GM12878 (cell line): ENCODE results near the gene TUBAL3. TPM values are rescaled to one million over a fixed set of nuclear protein-coding genes. Genes with fewer than 3 reads are reported as not detected.

Source experiments
- ATAC-seq: fragments of 200-7000 bp; cut with Tn5 transposase; 3 replicates; pipeline ENCODE4 v1.9.1; 2020; ENCODE audit warnings: mild to moderate bottlenecking, moderate library complexity
- BruUV-seq: library from RNA; stranded (reverse); fragments of 400-500 nt; replicated peaks from 2 replicates; lab custom pipeline; 2021; lab: Mats Ljungman, UMichigan
- CTCF ChIA-PET: fragments of 300-600 bp; sonication (Branson Sonifier 250); formaldehyde crosslinking; extraction: SDS; loops from one replicate; lab custom pipeline; 2021; ENCODE audit warnings: inconsistent platforms; lab: Yijun Ruan, JAX
- POLR2A ChIA-PET: fragments of 350-600 bp; formaldehyde crosslinking; extraction: SDS; loops from one replicate; lab custom pipeline; 2021; ENCODE audit warnings: inconsistent platforms; lab: Charles Lee
- RAD21 ChIA-PET: fragments of 300-600 bp; sonication (Branson Sonifier 250); formaldehyde crosslinking; loops from one replicate; lab custom pipeline; 2023; ENCODE audit warnings: antibody characterized with exemption; ENCODE audit not compliant: unreplicated experiment; lab: Charles Lee
- SMC1A ChIA-PET: fragments of 300-600 bp; sonication (Branson Sonifier 250); formaldehyde crosslinking; loops from one replicate; lab custom pipeline; 2023; ENCODE audit not compliant: unreplicated experiment, uncharacterized antibody; lab: Charles Lee
- DNase-seq: peaks from one replicate; pipeline ENCODE4 v3.0.0-alpha.2; 2011; ENCODE audit warnings: low read depth, low spot score
- FAIRE-seq: peaks from 3 replicates; lab custom pipeline; 2011; peaks lifted over from hg19 to GRCh38; lab: Jason Lieb, UNC
- H2AFZ ChIP-seq: 2 replicates; pipeline ENCODE4 v1.6.0; 2011; ENCODE audit warnings: low read depth, low read length, control low read depth; ENCODE audit not compliant: control insufficient read depth
- H3K27ac ChIP-seq: 2 replicates; pipeline ENCODE4 v1.5.1; 2011; ENCODE audit warnings: control low read depth; ENCODE audit not compliant: control insufficient read depth, insufficient read depth
- H3K27me3 ChIP-seq, 2 experiments: replicated peaks in 1 of 2; 2 replicates each; pipeline versions ENCODE4 v1.6.0 to v1.6.1; 2011; ENCODE audit warnings: low read length in 1 of 2; ENCODE audit not compliant: control insufficient read depth in 2 of 2, insufficient read depth in 2 of 2
- H3K36me3 ChIP-seq, 2 experiments: 2 replicates each; pipeline ENCODE4 v1.5.1; 2011; ENCODE audit warnings: low read length in 1 of 2; ENCODE audit not compliant: control insufficient read depth in 2 of 2, insufficient read depth in 2 of 2
- H3K4me1 ChIP-seq: 2 replicates; pipeline ENCODE4 v1.6.1; 2011; ENCODE audit warnings: mild to moderate bottlenecking, low read length, moderate library complexity, mixed read lengths; ENCODE audit not compliant: control insufficient read depth, insufficient read depth
- H3K4me2 ChIP-seq: 2 replicates; pipeline ENCODE4 v1.6.0; 2011; ENCODE audit warnings: control low read depth; ENCODE audit not compliant: control insufficient read depth, insufficient read depth
- H3K4me3 ChIP-seq: fragments of 200-600 bp; sonication (generic); 2 replicates; pipeline ENCODE4 v1.5.1; 2016
- H3K79me2 ChIP-seq: 2 replicates; pipeline ENCODE4 v1.6.0; 2011; ENCODE audit warnings: low read length; ENCODE audit not compliant: control insufficient read depth, insufficient read depth
- H3K9ac ChIP-seq: 2 replicates; pipeline ENCODE4 v1.8.0; 2011; ENCODE audit warnings: low read length, control low read depth, mixed read lengths; ENCODE audit not compliant: control insufficient read depth, insufficient read depth
- H3K9me3 ChIP-seq: replicated peaks from 3 replicates; pipeline ENCODE4 v1.5.1; 2011; ENCODE audit warnings: mild to moderate bottlenecking, low read length; ENCODE audit not compliant: control insufficient read depth, insufficient read depth
- H4K20me1 ChIP-seq: 2 replicates; pipeline ENCODE4 v1.6.0; 2011; ENCODE audit not compliant: control insufficient read depth, insufficient read depth
- ATF2 ChIP-seq: IDR thresholded peaks from 2 replicates; pipeline ENCODE4 v1.6.1; 2012; ENCODE audit warnings: low read length, inconsistent platforms
- ATF3 ChIP-seq: IDR thresholded peaks from 2 replicates; pipeline ENCODE4 v1.6.1; 2011; ENCODE audit warnings: low read depth, mild to moderate bottlenecking, low read length, moderate library complexity, borderline replicate concordance; ENCODE audit errors: extremely low read depth
- BACH1 ChIP-seq: fragments of 450-650 bp; IDR thresholded peaks from 2 replicates; pipeline ENCODE4 v1.6.1; 2017; ENCODE audit warnings: mild to moderate bottlenecking, borderline replicate concordance
- BCL11A ChIP-seq: IDR thresholded peaks from 2 replicates; pipeline ENCODE4 v1.6.1; 2011; ENCODE audit warnings: low read depth, low read length
- CBX5 ChIP-seq: sonication (generic); IDR thresholded peaks from 2 replicates; pipeline ENCODE4 v1.6.1; 2016; ENCODE audit warnings: low read depth, moderate library complexity, mild to moderate bottlenecking, inconsistent platforms
- CHD1 ChIP-seq: IDR thresholded peaks from 2 replicates; pipeline ENCODE4 v1.6.1; 2012; ENCODE audit warnings: low read depth, low read length, improper control_type of control experiment
- CREB1 ChIP-seq: IDR thresholded peaks from 2 replicates; pipeline ENCODE4 v1.6.1; 2012; ENCODE audit warnings: low read depth, mild to moderate bottlenecking, inconsistent platforms
- CREM ChIP-seq: IDR thresholded peaks from 2 replicates; pipeline ENCODE4 v1.6.1; 2014; ENCODE audit warnings: antibody characterized with exemption, low read depth
- ETV6 ChIP-seq, 2 experiments: fragments of 450-650 bp in 1 of 2; IDR thresholded peaks in 1 of 2; conservative IDR thresholded peaks in 1 of 2; 2 replicates each; pipeline ENCODE4 v1.6.1; 2014; ENCODE audit warnings: antibody characterized with exemption in 1 of 2, borderline replicate concordance in 1 of 2, low read depth in 1 of 2, mild to moderate bottlenecking in 1 of 2, moderate library complexity in 1 of 2
- EZH2 ChIP-seq: IDR thresholded peaks from 2 replicates; pipeline ENCODE4 v1.6.1; 2012; ENCODE audit warnings: low read depth, mild to moderate bottlenecking, control low read depth, inconsistent platforms, low read length, borderline replicate concordance; ENCODE audit not compliant: control insufficient read depth
- IRF4 ChIP-seq: IDR thresholded peaks from 2 replicates; pipeline ENCODE4 v1.6.1; 2011; ENCODE audit warnings: low read depth, low read length
- JUND ChIP-seq: IDR thresholded peaks from 2 replicates; pipeline ENCODE4 v1.6.1; 2012; ENCODE audit warnings: low read depth, mild to moderate bottlenecking, low read length, improper control_type of control experiment, moderate library complexity
- NR2F1 ChIP-seq: fragments of 450-650 bp; conservative IDR thresholded peaks from 2 replicates; pipeline ENCODE4 v1.6.1; 2017; ENCODE audit warnings: mild to moderate bottlenecking
- RAD21 ChIP-seq: IDR thresholded peaks from 2 replicates; pipeline ENCODE4 v1.6.1; 2011; ENCODE audit warnings: mild to moderate bottlenecking, low read depth, low read length, moderate library complexity; ENCODE audit not compliant: insufficient read depth
- RFX5 ChIP-seq: IDR thresholded peaks from 2 replicates; pipeline ENCODE4 v1.6.1; 2011; ENCODE audit warnings: low read depth, low read length, improper control_type of control experiment
- SPI1 ChIP-seq: IDR thresholded peaks from 2 replicates; pipeline ENCODE4 v1.6.1; 2011; ENCODE audit warnings: low read depth, mild to moderate bottlenecking, low read length, moderate library complexity, borderline replicate concordance; ENCODE audit not compliant: insufficient read depth
- TAF1 ChIP-seq: IDR thresholded peaks from 2 replicates; pipeline ENCODE4 v1.6.1; 2011; ENCODE audit warnings: mild to moderate bottlenecking, low read depth, low read length, borderline replicate concordance
- TCF7 ChIP-seq: IDR thresholded peaks from 2 replicates; pipeline ENCODE4 v1.6.1; 2014; ENCODE audit warnings: antibody characterized with exemption, borderline replicate concordance
- WRNIP1 ChIP-seq: IDR thresholded peaks from 2 replicates; pipeline ENCODE4 v1.6.1; 2011; ENCODE audit warnings: low read depth, low read length, improper control_type of control experiment, borderline replicate concordance
- ZBTB33 ChIP-seq: fragments of 450-650 bp; IDR thresholded peaks from 2 replicates; pipeline ENCODE4 v1.6.1; 2017; ENCODE audit warnings: mild to moderate bottlenecking
- ZNF384 ChIP-seq: IDR thresholded peaks from 2 replicates; pipeline ENCODE4 v1.6.1; 2012; ENCODE audit warnings: low read depth, mild to moderate bottlenecking, low read length, improper control_type of control experiment, borderline replicate concordance
- ZZZ3 ChIP-seq: IDR thresholded peaks from 2 replicates; pipeline ENCODE4 v1.6.1; 2011; ENCODE audit warnings: low read depth; ENCODE audit not compliant: control insufficient read depth, insufficient read length
- WGBS: methylation state at CpG from one replicate; pipeline ENCODE4 v1.1.6; 2016; ENCODE audit warnings: low lambda C conversion rate; ENCODE audit not compliant: insufficient replicate concordance, insufficient coverage; ENCODE audit errors: missing lambda C conversion rate; 5-methylcytosine and 5-hydroxymethylcytosine counted together
- in situ Hi-C: fragments of 300-500 bp; cut with MboI; formaldehyde crosslinking; loops from 9 replicates; pipeline ENCODE4 v1.14.3; 2018; ENCODE audit warnings: mixed read lengths
- intact Hi-C: fragments of 100-400 bp; cut with micrococcal nuclease; formaldehyde crosslinking; loops from one replicate; pipeline ENCODE4 v1.14.2; 2022; ENCODE audit not compliant: unreplicated experiment
- polyA plus RNA-seq, 11 experiments: library from polyadenylated mRNA; depleted of rRNA in 4 of 11; unstranded in 6 of 11; stranded (reverse) in 5 of 11; fragments of >200 nt; fragmentation: Nextera tagmentation in 4 of 11; fragmentation: Illumina TruSeq in 1 of 11; extraction: Ambion mirVana in 4 of 11; extraction: Trizol in 1 of 11; gene quantifications; 1 replicate in 1 of 11; 2 replicates in 10 of 11; pipeline versions ENCODE4 v1.2.1 to v1.2.3, GENCODE V29; 2011 to 2016; ENCODE audit warnings: inconsistent platforms in 2 of 11, missing spikeins in 2 of 11, low read depth in 1 of 11
- total RNA-seq, 4 experiments: library from RNA; depleted of rRNA in 3 of 4; stranded (reverse); fragments of >200 nt in 3 of 4; fragmentation: Illumina TruSeq in 1 of 4; extraction: Trizol in 1 of 4; gene quantifications; 2 replicates each; pipeline versions ENCODE4 v1.2.1 to v1.2.3, GENCODE V29; 2013 to 2021

TUBAL3 gene
- total and polyA plus RNA-seq, 10 of the 15 experiments (the other 5 are each of a cell fraction or from before 2014, with no cell fraction given), result 0.03 to 0.06 TPM; not detected in 8

GRCh38 chr10:5406918-5407317 lies 2.3 kb upstream of the TUBAL3 start (continued):
- TF ChIP-seq WRNIP1 (no peak), ATF3 (no peak), TAF1 (no peak), ZZZ3 (no peak), ZNF384 (no peak), JUND (no peak), RFX5 (no peak), CHD1 (no peak), BACH1 (no peak), CBX5 (no peak)

- intact Hi-C loops, result no loop called here
- in situ Hi-C loops, result no loop called here
- ChIA-PET POLR2A (no interaction called here), SMC1A (no interaction called here), RAD21 (no interaction called here), CTCF (interaction anchor here (1.0 to 1.2 kb wide), 2 partner anchors 15 to 31 kb away, joined by 3 read pairs; no protein-coding TSS in a partner anchor)
- Histone ChIP-seq H3K27me3 (peaks cover 0 to 5% of the 10 kb centered on the region in 2 experiments; a peak in 2 of 4 replicates), H3K79me2 (no peaks in the 10 kb centered on the region), H3K9me3 (no peaks in the 10 kb centered on the region), H2AFZ (no peak overlapping the region), H3K4me3 (no peak overlapping the region), H3K4me1 (no peaks in the 10 kb centered on the region), H3K9ac (no peak overlapping the region), H3K36me3 (no peaks in the 10 kb centered on the region), H3K27ac (no peak overlapping the region), H4K20me1 (no peaks in the 10 kb centered on the region), H3K4me2 (no peak overlapping the region)
- DNase-seq, result no peak
- no peak for ATAC-seq
- FAIRE-seq, result no peak
- WGBS, result 0% methylated on average over 3 of the region's 3 CpGs
- BruUV-seq, result no TSS peak
- no peak for TF ChIP-seq ATF2
- no peak for TF ChIP-seq IRF4
- TF ChIP-seq TCF7, result no peak
- no peak for TF ChIP-seq ZBTB33
- TF ChIP-seq EZH2, result no peak
- no peak for TF ChIP-seq SPI1
- TF ChIP-seq RAD21, result no peak
- no peak for TF ChIP-seq CREM
- TF ChIP-seq ETV6 (conservative IDR thresholded peaks at IDR 0.05 in 1 of 2, IDR thresholded peaks at IDR 0.05 in 1 of 2; ENCODE audit: borderline replicate concordance in 1 of 2, low read depth in 1 of 2), result no peak
- TF ChIP-seq NR2F1, result no peak
- TF ChIP-seq CREB1, result no peak
- no peak for TF ChIP-seq BCL11A
These were observed 1.8 kb downstream of the TUBAL3 start for GRCh38 chr10:5402798-5403197.
